ENCODE data around the gene HIVEP3. TPM values are rescaled to one million over a fixed set of nuclear protein-coding genes. Genes with fewer than 3 reads are reported as not detected.

Gene HIVEP3
- total RNA-seq, 1 donor from 2014 or later, result 0.37 TPM

DNA sequence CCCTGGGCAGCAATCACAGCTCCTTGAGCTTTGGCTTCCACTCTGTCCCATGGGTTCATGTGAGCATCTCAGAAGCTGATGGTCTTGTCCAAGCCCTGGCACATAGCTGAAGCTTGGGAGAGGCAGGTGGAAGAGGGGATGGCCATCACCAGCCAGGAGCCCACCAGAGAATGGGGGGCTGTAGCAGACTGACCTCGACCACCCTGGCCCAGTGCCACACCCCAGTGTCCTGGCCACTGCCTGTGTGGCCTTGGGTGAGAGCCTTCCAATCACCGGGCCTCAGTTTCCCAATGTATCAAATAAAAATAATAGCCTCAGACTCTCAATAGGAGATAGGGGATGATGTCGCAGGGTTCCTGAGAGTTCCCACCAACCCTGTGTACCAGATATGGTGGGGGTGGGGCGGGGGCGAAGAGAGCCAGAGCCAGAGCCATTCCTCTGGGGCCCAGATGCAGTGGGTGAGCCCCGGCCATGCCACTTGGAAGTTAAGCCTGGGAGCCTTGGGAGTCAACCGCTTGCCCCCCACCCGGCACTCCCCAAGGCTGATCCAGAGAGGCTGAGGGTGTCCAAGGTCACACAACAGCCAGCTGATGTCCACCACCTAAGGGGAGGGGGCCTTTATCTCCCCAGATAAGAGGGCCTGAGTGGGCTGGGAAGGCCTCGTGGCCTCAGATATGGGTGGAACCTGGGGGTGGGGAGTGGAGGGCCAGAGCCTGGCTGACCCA lies 424.9 kb downstream of the HIVEP3 start:
- Mint-ChIP-seq H3K27me3 (ENCODE audit: insufficient read depth, low read depth) (peaks cover 15% of the 10 kb centered on the region), H3K27ac (no peak overlapping the region), H3K36me3 (no peaks in the 10 kb centered on the region), H3K4me3 (no peak overlapping the region), H3K4me1 (peaks cover 37% of the 10 kb centered on the region), H3K9me3 (peaks cover 4% of the 10 kb centered on the region)
- H3K4me2 ChIP-seq, result no peak overlapping the region
- H3K9ac ChIP-seq, result no peak overlapping the region
- no peak overlapping the region for H3K4me3 ChIP-seq
- H3K79me2 ChIP-seq (ENCODE audit: low read depth), result no peaks in the 10 kb centered on the region
- H3K9me3 ChIP-seq (ENCODE audit: low read depth), result no peaks in the 10 kb centered on the region
- peaks cover 12% of the 10 kb centered on the region for H3F3A ChIP-seq (ENCODE audit: low read depth)
- H3K27me3 ChIP-seq, result peaks cover 18% of the 10 kb centered on the region
- TF ChIP-seq EZH2 (IDR thresholded peaks at IDR 0.05), result no peak
- TF ChIP-seq, protein P1, sequence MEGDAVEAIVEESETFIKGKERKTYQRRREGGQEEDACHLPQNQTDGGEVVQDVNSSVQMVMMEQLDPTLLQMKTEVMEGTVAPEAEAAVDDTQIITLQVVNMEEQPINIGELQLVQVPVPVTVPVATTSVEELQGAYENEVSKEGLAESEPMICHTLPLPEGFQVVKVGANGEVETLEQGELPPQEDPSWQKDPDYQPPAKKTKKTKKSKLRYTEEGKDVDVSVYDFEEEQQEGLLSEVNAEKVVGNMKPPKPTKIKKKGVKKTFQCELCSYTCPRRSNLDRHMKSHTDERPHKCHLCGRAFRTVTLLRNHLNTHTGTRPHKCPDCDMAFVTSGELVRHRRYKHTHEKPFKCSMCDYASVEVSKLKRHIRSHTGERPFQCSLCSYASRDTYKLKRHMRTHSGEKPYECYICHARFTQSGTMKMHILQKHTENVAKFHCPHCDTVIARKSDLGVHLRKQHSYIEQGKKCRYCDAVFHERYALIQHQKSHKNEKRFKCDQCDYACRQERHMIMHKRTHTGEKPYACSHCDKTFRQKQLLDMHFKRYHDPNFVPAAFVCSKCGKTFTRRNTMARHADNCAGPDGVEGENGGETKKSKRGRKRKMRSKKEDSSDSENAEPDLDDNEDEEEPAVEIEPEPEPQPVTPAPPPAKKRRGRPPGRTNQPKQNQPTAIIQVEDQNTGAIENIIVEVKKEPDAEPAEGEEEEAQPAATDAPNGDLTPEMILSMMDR (IDR thresholded peaks at IDR 0.05), result no peak
- no peak for TF ChIP-seq EZH2phosphoT487 (IDR thresholded peaks at IDR 0.05)
- peaks cover 16% of the 10 kb centered on the region for H3K4me1 ChIP-seq
- no peak for DNase-seq (ENCODE audit: low spot score)
- no peaks in the 10 kb centered on the region for H3K36me3 ChIP-seq
- H4K20me1 ChIP-seq (ENCODE audit: low read depth), result no peaks in the 10 kb centered on the region
- H3K27ac ChIP-seq, result no peak overlapping the region
- H2AFZ ChIP-seq (replicated peaks), result no peak overlapping the region

DNA sequence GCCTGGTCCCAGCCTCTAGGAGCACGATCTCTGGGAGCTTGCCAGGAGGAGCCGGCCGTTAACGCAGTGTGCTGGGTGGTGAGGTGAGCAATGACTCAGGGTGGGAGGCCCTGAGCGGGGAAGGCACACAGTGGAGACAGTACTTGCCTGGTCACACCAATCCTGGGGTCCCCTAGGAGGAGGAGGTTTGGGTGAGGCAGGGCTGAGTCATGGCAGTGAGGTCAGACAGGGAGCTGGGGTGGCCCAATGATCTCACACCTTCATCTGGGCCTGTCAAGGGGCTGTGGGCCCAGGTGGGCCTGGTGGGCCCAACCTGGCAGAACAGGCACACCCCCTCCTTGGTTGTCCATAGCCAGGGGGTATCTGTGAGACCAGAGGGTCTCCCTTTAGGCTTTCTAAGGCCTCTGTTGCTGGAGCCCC lies 425.6 kb downstream of the HIVEP3 start:
- Mint-ChIP-seq H3K27me3 (ENCODE audit: insufficient read depth, low read depth) (peaks cover 15% of the 10 kb centered on the region), H3K9me3 (peaks cover 4% of the 10 kb centered on the region), H3K36me3 (no peaks in the 10 kb centered on the region), H3K4me1 (peaks cover 38% of the 10 kb centered on the region), H3K4me3 (no peak overlapping the region), H3K27ac (no peak overlapping the region)
- peaks cover 22% of the 10 kb centered on the region for H3K4me1 ChIP-seq
- H3K9ac ChIP-seq, result no peak overlapping the region
- peaks cover 21% of the 10 kb centered on the region for H3K27me3 ChIP-seq
- no peak overlapping the region for H2AFZ ChIP-seq (replicated peaks)
- no peak overlapping the region for H3K27ac ChIP-seq
- DNase-seq (ENCODE audit: low spot score), result no peak
- no peaks in the 10 kb centered on the region for H3K79me2 ChIP-seq (ENCODE audit: low read depth)
- H3K4me3 ChIP-seq, result no peak overlapping the region
- no peaks in the 10 kb centered on the region for H4K20me1 ChIP-seq (ENCODE audit: low read depth)
- no peaks in the 10 kb centered on the region for H3K36me3 ChIP-seq
- H3K4me2 ChIP-seq, result no peak overlapping the region
- peaks cover 12% of the 10 kb centered on the region for H3F3A ChIP-seq (ENCODE audit: low read depth)
- no peaks in the 10 kb centered on the region for H3K9me3 ChIP-seq (ENCODE audit: low read depth)
- TF ChIP-seq EZH2phosphoT487 (IDR thresholded peaks at IDR 0.05) (no peak), EZH2 (IDR thresholded peaks at IDR 0.05) (no peak)
- TF ChIP-seq, protein P1 (IDR thresholded peaks at IDR 0.05), result no peak

DNA sequence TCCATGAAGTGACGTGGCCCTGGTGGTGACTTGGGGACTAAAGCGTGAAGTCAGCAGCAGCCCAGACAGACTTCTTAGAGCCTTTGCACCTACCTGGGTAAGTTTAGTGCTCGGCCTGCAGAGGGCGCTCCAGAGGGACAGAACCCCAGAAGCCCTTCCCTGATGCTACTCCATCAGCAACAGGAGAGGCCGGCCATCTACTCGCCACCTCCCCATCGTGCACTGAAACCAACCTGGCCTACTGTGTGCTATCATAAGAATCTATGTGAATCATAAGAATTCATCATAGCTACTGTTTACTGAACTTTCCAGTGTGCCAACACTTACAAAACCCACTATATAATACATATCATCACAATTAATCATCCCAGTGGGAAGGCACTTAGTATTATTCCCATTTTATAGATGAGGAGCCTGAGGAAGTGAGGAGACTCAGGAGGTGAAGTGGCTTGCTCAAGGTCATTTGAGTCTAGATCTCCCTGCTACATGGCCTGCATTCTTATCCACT lies 426.3 kb downstream of the HIVEP3 start:
- Mint-ChIP-seq H3K27me3 (ENCODE audit: insufficient read depth, low read depth) (peaks cover 17% of the 10 kb centered on the region), H3K4me1 (peaks cover 45% of the 10 kb centered on the region), H3K27ac (peak overlapping the region; percentile 50), H3K4me3 (no peak overlapping the region), H3K9me3 (peaks cover 4% of the 10 kb centered on the region), H3K36me3 (no peaks in the 10 kb centered on the region)
- Histone ChIP-seq H3K27ac (no peak overlapping the region), H3K36me3 (no peaks in the 10 kb centered on the region), H3K4me1 (peaks cover 30% of the 10 kb centered on the region), H3K4me3 (no peak overlapping the region), H4K20me1 (ENCODE audit: low read depth) (no peaks in the 10 kb centered on the region), H3K79me2 (ENCODE audit: low read depth) (no peaks in the 10 kb centered on the region), H3F3A (ENCODE audit: low read depth) (peaks cover 20% of the 10 kb centered on the region), H3K9me3 (ENCODE audit: low read depth) (no peaks in the 10 kb centered on the region), H3K9ac (no peak overlapping the region), H3K27me3 (peaks cover 21% of the 10 kb centered on the region), H3K4me2 (no peak overlapping the region), H2AFZ (replicated peaks) (no peak overlapping the region)
- DNase-seq (ENCODE audit: low spot score), result peak; percentile 43
- no peak for TF ChIP-seq EZH2phosphoT487 (IDR thresholded peaks at IDR 0.05)
- TF ChIP-seq, protein P1 (IDR thresholded peaks at IDR 0.05), result peak; percentile 64
